Measurements from ENCODE around the gene LMF2. TPM values are rescaled to one million over a fixed set of nuclear protein-coding genes. Genes with fewer than 3 reads are reported as not detected.
"Not testable (repeated sequence)": the region's sequence is repeated elsewhere in the genome, so short reads cannot be mapped to it uniquely, and the experiment has no call there.

Gene LMF2
- total RNA-seq, 4 donors from 2014 or later = 19.7 to 61.3 (median 32.0) TPM

GRCh38 chr22:50522806-50523438, 15.4 kb upstream of the LMF2 start:
- no peak for DNase-seq
- no peak overlapping the region for H3K4me3 ChIP-seq
- H3K4me1 ChIP-seq = no peaks in the 10 kb centered on the region
- TF ChIP-seq POLR2A (IDR thresholded peaks at IDR 0.05) = no peak
- TF ChIP-seq CTCF (IDR thresholded peaks at IDR 0.05) = no peak
- no peak overlapping the region for H3K27ac ChIP-seq
- intact Hi-C loops (cut with DNase I; ENCODE audit: low total_unique reads) = no loop called here
- H3K9me3 ChIP-seq = no peaks in the 10 kb centered on the region
- H3K27me3 ChIP-seq = no peaks in the 10 kb centered on the region
- no peaks in the 10 kb centered on the region for H3K36me3 ChIP-seq

GRCh38 chr22:50522208-50522805, 14.8 kb upstream of the LMF2 start:
- no peaks in the 10 kb centered on the region for H3K9me3 ChIP-seq
- H3K4me1 ChIP-seq = no peaks in the 10 kb centered on the region
- no peak overlapping the region for H3K27ac ChIP-seq
- no peaks in the 10 kb centered on the region for H3K36me3 ChIP-seq
- no peaks in the 10 kb centered on the region for H3K27me3 ChIP-seq
- intact Hi-C loops (cut with DNase I; ENCODE audit: low total_unique reads) = no loop called here
- DNase-seq = no peak
- TF ChIP-seq POLR2A (IDR thresholded peaks at IDR 0.05) (no peak), CTCF (IDR thresholded peaks at IDR 0.05) (no peak)
- no peak overlapping the region for H3K4me3 ChIP-seq

- no peak overlapping the region for H3K27ac ChIP-seq
- no peak for DNase-seq
- TF ChIP-seq CTCF (IDR thresholded peaks at IDR 0.05) = no peak
- no peak for TF ChIP-seq POLR2A (IDR thresholded peaks at IDR 0.05)
- intact Hi-C loops (cut with DNase I; ENCODE audit: low total_unique reads) = no loop called here
- H3K9me3 ChIP-seq = no peaks in the 10 kb centered on the region
- H3K4me1 ChIP-seq = no peaks in the 10 kb centered on the region
- H3K27me3 ChIP-seq = no peaks in the 10 kb centered on the region
- H3K4me3 ChIP-seq = no peak overlapping the region
- no peaks in the 10 kb centered on the region for H3K36me3 ChIP-seq
Measured at GRCh38 chr22:50521710-50522109, 14.2 kb upstream of the LMF2 start.

GRCh38 chr22:50520826-50521453, 13.4 kb upstream of the LMF2 start:
- TF ChIP-seq CTCF (IDR thresholded peaks at IDR 0.05) (no peak), POLR2A (IDR thresholded peaks at IDR 0.05) (no peak)
- Histone ChIP-seq H3K9me3 (no peaks in the 10 kb centered on the region), H3K36me3 (no peaks in the 10 kb centered on the region), H3K4me1 (no peaks in the 10 kb centered on the region), H3K4me3 (no peak overlapping the region), H3K27me3 (no peaks in the 10 kb centered on the region), H3K27ac (no peak overlapping the region)
- no peak for DNase-seq
- intact Hi-C loops (cut with DNase I; ENCODE audit: low total_unique reads) = no loop called here

GRCh38 chr22:50520184-50520583, 12.7 kb upstream of the LMF2 start:
- intact Hi-C loops (cut with DNase I; ENCODE audit: low total_unique reads); H3K27ac ChIP-seq; H3K27me3 ChIP-seq; H3K4me1 ChIP-seq; H3K4me3 ChIP-seq; H3K36me3 ChIP-seq; H3K9me3 ChIP-seq; DNase-seq: not testable (repeated sequence)

Measured in uterus (tissue), 4 donors.